ENCODE results near the gene ABCB9. TPM values are rescaled to one million over a fixed set of nuclear protein-coding genes. Genes with fewer than 3 reads are reported as not detected.
"Not testable (repeated sequence)": the region's sequence is repeated elsewhere in the genome, so short reads cannot be mapped to it uniquely, and the experiment has no call there.

ABCB9 gene
- 10 to 100 TPM in 1 of 2 donors, 1 to 10 TPM in 1; 8.2 to 50.0 TPM for total RNA-seq

GRCh38 chr12:122965851-122966742 lies at the start of gene ABCB9:
Gene ABCB9, minus strand, starts transcription at chr12:122966463. Its CDS starts 6,228 bp downstream, at chr12:122960235.
- Histone ChIP-seq H3K4me1 (replicated peaks) (no peaks in the 10 kb centered on the region), H3K4me3 (peak within 1 kb of the TSS; percentile 43 to 50), H3K9me3 (no peaks in the 10 kb centered on the region), H3K27me3 (replicated peaks; ENCODE audit: insufficient read depth) (no peaks in the 10 kb centered on the region), H3K36me3 (no peaks in the 10 kb centered on the region), H3K27ac (peak within 1 kb of the TSS; percentile 35 to 41)
- 1% methylated on average over 30 of the region's 55 CpGs for WGBS
- intact Hi-C loops (cut with DNase I) = no loop called here
- peak; percentile 75 for TF ChIP-seq POLR2A (IDR thresholded peaks at IDR 0.05)
- TF ChIP-seq POLR2AphosphoS5 (IDR thresholded peaks at IDR 0.05) = peak; percentile 73
- no peak for TF ChIP-seq CTCF (IDR thresholded peaks at IDR 0.05)
- peak; percentile 96 for DNase-seq (ENCODE audit: low spot score)

DNA sequence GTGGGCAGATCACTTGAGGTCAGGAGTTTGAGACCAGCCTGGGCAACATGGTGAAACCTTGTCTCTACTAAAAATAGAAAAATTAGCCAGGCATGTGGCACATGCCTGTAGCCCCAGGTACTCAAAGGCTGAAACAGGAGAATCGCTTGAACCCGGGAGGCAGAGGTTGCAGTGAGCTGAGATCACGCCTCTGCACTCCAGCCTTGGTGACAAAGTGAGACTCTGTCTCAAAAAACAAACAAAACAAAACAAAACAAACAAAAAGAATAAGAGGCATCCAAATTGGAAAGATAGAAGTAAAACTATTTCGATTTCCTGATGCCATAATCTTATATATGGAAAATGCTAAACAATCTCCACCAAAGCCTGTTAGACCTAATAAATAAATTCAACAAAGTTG lies 48.2 kb upstream of the ABCB9 start:
- H3K9me3 ChIP-seq; intact Hi-C loops (cut with DNase I); H3K4me1 ChIP-seq (replicated peaks); DNase-seq (ENCODE audit: low spot score); H3K4me3 ChIP-seq; H3K27ac ChIP-seq; H3K27me3 ChIP-seq (replicated peaks; ENCODE audit: insufficient read depth); H3K36me3 ChIP-seq: not testable (repeated sequence)
- WGBS = 93% methylated on average over 4 of the region's 4 CpGs

DNA sequence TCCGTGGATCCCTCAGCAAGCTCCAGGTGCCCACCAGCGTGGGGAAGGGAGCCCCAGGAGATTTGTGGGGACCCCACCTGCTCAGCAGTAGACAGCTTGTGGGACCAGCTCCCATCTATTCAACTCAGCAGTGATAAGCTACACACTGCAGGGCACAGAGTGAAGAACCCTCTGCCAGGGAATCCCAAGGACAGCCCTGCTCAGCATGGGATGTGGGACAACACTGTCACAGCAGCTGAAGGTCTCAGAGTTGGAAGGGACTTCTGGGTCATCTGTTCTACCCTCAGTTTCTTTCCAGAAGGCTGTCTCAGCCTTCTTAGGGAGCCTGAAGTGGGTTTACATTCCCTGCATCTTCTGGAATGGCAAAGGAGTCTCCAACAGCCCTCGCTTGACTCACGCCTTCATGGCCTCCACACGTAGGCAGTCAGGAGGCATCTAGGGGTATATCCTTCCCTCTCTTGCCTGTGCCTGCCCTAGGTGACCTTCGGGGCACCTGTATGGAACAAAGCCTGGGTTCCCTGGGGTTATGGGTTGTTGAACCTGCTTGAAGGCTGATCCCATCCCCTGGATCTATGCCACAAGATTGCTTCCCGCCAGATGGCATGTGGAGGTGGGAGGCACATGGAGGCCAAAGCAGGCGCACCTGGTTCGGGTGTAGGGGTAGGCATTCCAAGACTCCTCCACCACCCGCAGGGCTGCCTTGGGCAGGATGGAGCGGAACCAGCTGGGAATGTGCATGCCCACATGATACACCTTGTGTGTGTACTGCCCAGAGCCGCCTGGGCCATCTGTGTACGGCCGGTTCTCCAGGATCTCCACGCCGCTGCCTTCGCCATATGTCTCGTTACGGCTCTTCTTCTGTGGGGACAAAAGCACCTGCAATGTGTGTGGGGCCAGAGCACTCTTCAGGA lies 47.2 kb upstream of the ABCB9 start:
- no peak for TF ChIP-seq POLR2A (IDR thresholded peaks at IDR 0.05)
- TF ChIP-seq CTCF (IDR thresholded peaks at IDR 0.05) = no peak
- TF ChIP-seq POLR2AphosphoS5 (IDR thresholded peaks at IDR 0.05) = no peak
- Histone ChIP-seq H3K4me1 (replicated peaks) (no peaks in the 10 kb centered on the region), H3K36me3 (no peaks in the 10 kb centered on the region), H3K4me3 (no peak overlapping the region), H3K9me3 (no peaks in the 10 kb centered on the region), H3K27me3 (replicated peaks; ENCODE audit: insufficient read depth) (no peaks in the 10 kb centered on the region), H3K27ac (no peak overlapping the region)
- 94% methylated on average over 19 of the region's 19 CpGs for WGBS
- no peak for DNase-seq (ENCODE audit: low spot score)
- intact Hi-C loops (cut with DNase I) = no loop called here

DNA sequence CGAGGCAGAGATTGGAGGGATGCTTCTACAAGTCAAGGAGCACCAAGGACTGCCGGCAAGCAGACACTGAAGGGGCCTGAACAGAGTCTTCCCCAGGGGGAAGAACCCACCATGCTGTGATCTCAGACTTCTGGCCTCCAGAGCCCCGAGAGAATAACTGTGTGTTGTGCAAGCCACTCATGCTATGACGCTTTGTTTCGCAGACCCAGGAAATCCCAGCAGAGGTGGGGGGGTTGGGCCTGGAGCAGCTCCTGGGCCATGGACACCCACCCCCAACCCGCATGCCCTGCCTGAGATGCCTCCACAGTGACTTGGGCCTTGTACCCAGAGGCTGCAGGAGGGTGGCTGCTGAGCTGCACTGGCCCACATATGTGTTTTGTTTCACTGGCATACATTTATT lies 45.4 kb upstream of the ABCB9 start:
- no peak for TF ChIP-seq POLR2A (IDR thresholded peaks at IDR 0.05)
- TF ChIP-seq POLR2AphosphoS5 (IDR thresholded peaks at IDR 0.05) = no peak
- TF ChIP-seq CTCF (IDR thresholded peaks at IDR 0.05) = no peak
- Histone ChIP-seq H3K36me3 (no peaks in the 10 kb centered on the region), H3K27me3 (replicated peaks; ENCODE audit: insufficient read depth) (no peaks in the 10 kb centered on the region), H3K27ac (no peak overlapping the region), H3K4me1 (replicated peaks) (no peaks in the 10 kb centered on the region), H3K9me3 (no peaks in the 10 kb centered on the region), H3K4me3 (no peak overlapping the region)
- DNase-seq (ENCODE audit: low spot score) = no peak
- intact Hi-C loops (cut with DNase I) = no loop called here
- 77% methylated on average over 6 of the region's 6 CpGs for WGBS

DNA sequence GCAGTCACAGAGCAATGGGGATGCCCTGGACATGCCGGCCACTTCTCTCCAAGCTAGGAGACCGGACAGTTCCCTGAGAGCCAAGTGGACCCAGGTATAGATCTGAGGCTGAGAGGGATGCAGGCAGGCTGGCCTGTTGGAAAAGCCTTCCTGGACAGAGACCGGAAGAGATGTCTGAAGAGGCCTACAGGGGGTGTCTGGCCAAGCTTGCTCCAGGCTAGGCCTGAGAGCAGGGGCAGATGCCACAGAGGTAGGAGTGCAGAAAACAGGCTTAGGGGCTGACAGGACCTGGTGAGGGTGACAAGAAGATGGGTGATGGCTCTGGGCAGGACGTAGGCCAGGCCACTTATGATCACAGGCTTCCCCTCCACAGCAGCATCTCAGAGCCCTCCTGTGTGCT lies 44.4 kb upstream of the ABCB9 start:
- no peaks in the 10 kb centered on the region for H3K27me3 ChIP-seq (replicated peaks; ENCODE audit: insufficient read depth)
- no peak overlapping the region for H3K27ac ChIP-seq
- TF ChIP-seq CTCF (IDR thresholded peaks at IDR 0.05) = no peak
- no peak for TF ChIP-seq POLR2A (IDR thresholded peaks at IDR 0.05)
- TF ChIP-seq POLR2AphosphoS5 (IDR thresholded peaks at IDR 0.05) = no peak
- DNase-seq (ENCODE audit: low spot score) = no peak
- intact Hi-C loops (cut with DNase I) = no loop called here
- WGBS = 92% methylated on average over 4 of the region's 4 CpGs
- no peaks in the 10 kb centered on the region for H3K36me3 ChIP-seq
- H3K9me3 ChIP-seq = no peaks in the 10 kb centered on the region
- no peaks in the 10 kb centered on the region for H3K4me1 ChIP-seq (replicated peaks)
- H3K4me3 ChIP-seq = no peak overlapping the region

All from prostate gland (tissue), 2 donors.